ENCODE measurements around the gene STRN4.
"Not testable (repeated sequence)": the region's sequence is repeated elsewhere in the genome, so short reads cannot be mapped to it uniquely, and the experiment has no call there.

- TF ChIP-seq CTCF (IDR thresholded peaks at IDR 0.05); POLR2AphosphoS5 (IDR thresholded peaks at IDR 0.05; ENCODE audit: low read depth, low read length); REST (IDR thresholded peaks at IDR 0.05; ENCODE audit: insufficient read depth in 1 of 2, low read depth in 2 of 2, low read length in 1 of 2); TCF7L2 (IDR thresholded peaks at IDR 0.05; ENCODE audit: low read depth, low read length): not testable (repeated sequence)
Measured at GRCh38 chr19:46768746-46769145, 22.5 kb upstream of the STRN4 start.

Measured in Panc1 (cell line).